ENCODE data around the gene ARHGAP26.

- TF ChIP-seq CTCF (IDR thresholded peaks at IDR 0.05) (no peak), POLR2A (IDR thresholded peaks at IDR 0.05) (no peak)
Observed at GRCh38 chr5:142758796-142759145, 11.4 kb upstream of the ARHGAP26 start.
